B cell (primary cell): Measurements from ENCODE around the gene ALKBH4. TPM values are rescaled to one million over a fixed set of nuclear protein-coding genes. Genes with fewer than 3 reads are reported as not detected.
"Not testable (repeated sequence)": the region's sequence is repeated elsewhere in the genome, so short reads cannot be mapped to it uniquely, and the experiment has no call there.

Experiments used
- ATAC-seq: fragments of 200-7000 bp; cut with Tn5 transposase; one replicate; pipeline ENCODE4 v1.10.0; 2021; ENCODE audit warnings: low read depth, mild to moderate bottlenecking, moderate number of reproducible peaks, moderate library complexity
- CTCF ChIA-PET: fragments of 350-600 bp; sonication (Branson Sonifier 250); formaldehyde crosslinking; loops from one replicate; lab custom pipeline; 2021; ENCODE audit warnings: antibody characterized with exemption, inconsistent platforms; lab: Charles Lee
- POLR2A ChIA-PET: fragments of 350-600 bp; sonication (Branson Sonifier 250); formaldehyde crosslinking; loops from one replicate; lab custom pipeline; 2021; ENCODE audit warnings: antibody characterized with exemption; lab: Charles Lee
- DNase-seq: peaks from one replicate; pipeline ENCODE4 v3.0.0; 2013
- H2AFZ ChIP-seq: 2 replicates; pipeline ENCODE4 v1.6.1; 2012; ENCODE audit warnings: mild to moderate bottlenecking, low read depth, low read length; ENCODE audit not compliant: insufficient read depth, poor library complexity, severe bottlenecking
- H3K27ac ChIP-seq, 2 donors: 1 replicate in 1 of 2; 2 replicates in 1 of 2; pipeline ENCODE4 v1.5.1; 2012 to 2013; ENCODE audit warnings: low read length in 2 of 2, mild to moderate bottlenecking in 2 of 2, moderate library complexity in 1 of 2
- H3K27me3 ChIP-seq, 4 experiments: fragments of 200-600 bp in 1 of 4; sonication (generic) in 1 of 4; replicated peaks in 1 of 4; 1 replicate in 2 of 4; 2 replicates in 2 of 4; pipeline versions ENCODE4 v1.6.1 to v1.7.0; 2013 to 2016; ENCODE audit warnings: low read length in 3 of 4, mild to moderate bottlenecking in 2 of 4, mixed read lengths in 1 of 4, moderate library complexity in 1 of 4; ENCODE audit not compliant: insufficient read depth in 4 of 4, control insufficient read depth in 3 of 4; ENCODE audit errors: control extremely low read depth in 1 of 4
- H3K36me3 ChIP-seq, 2 experiments: replicated peaks in 1 of 2; 1 replicate in 1 of 2; 2 replicates in 1 of 2; pipeline versions ENCODE4 v1.6.1 to v1.7.1; 2013; ENCODE audit warnings: low read length in 1 of 2; ENCODE audit not compliant: insufficient read depth in 2 of 2, control insufficient read depth in 1 of 2; ENCODE audit errors: control extremely low read depth in 1 of 2, extremely low read depth in 1 of 2
- H3K4me1 ChIP-seq, 2 donors: fragments of 200-600 bp in 1 of 2; sonication (generic) in 1 of 2; 1 replicate in 1 of 2; 2 replicates in 1 of 2; pipeline versions ENCODE4 v1.5.1 to v1.6.1; 2013 to 2017; ENCODE audit warnings: low read length in 2 of 2; ENCODE audit not compliant: control insufficient read depth in 2 of 2, insufficient read depth in 2 of 2
- H3K4me2 ChIP-seq: replicated peaks from 2 replicates; pipeline ENCODE3; 2012; ENCODE audit warnings: mild to moderate bottlenecking, low read depth, low read length; ENCODE audit not compliant: poor library complexity, severe bottlenecking
- H3K4me3 ChIP-seq, 5 experiments: fragments of 200-600 bp in 1 of 5; sonication (generic) in 1 of 5; 1 replicate in 3 of 5; 2 replicates in 2 of 5; pipeline versions ENCODE4 v1.5.1 to v1.7.0; 2011 to 2016; ENCODE audit warnings: low read length in 4 of 5, mild to moderate bottlenecking in 4 of 5, low read depth in 2 of 5, control low read depth in 1 of 5, moderate library complexity in 1 of 5; ENCODE audit not compliant: insufficient read depth in 1 of 5; ENCODE audit errors: control extremely low read depth in 1 of 5, extremely low read depth in 1 of 5
- H3K79me2 ChIP-seq: fragments of 200-600 bp; sonication (generic); one replicate; pipeline ENCODE4 v1.6.0; 2016; ENCODE audit warnings: low read length; ENCODE audit not compliant: control insufficient read depth, insufficient read depth
- H3K9ac ChIP-seq: fragments of 200-600 bp; sonication (generic); 2 replicates; pipeline ENCODE4 v1.6.1; 2017; ENCODE audit warnings: mild to moderate bottlenecking, low read length, moderate library complexity
- H3K9me3 ChIP-seq, 3 donors: one replicate each; pipeline versions ENCODE4 v1.6.1 to v1.7.1; 2013; ENCODE audit warnings: low read length in 2 of 3; ENCODE audit not compliant: control insufficient read depth in 2 of 3, insufficient read depth in 1 of 3; ENCODE audit errors: control extremely low read depth in 1 of 3
- H4K20me1 ChIP-seq: 2 replicates; pipeline ENCODE4 v1.6.0; 2012; ENCODE audit warnings: mild to moderate bottlenecking, low read length; ENCODE audit not compliant: insufficient read depth, control insufficient read depth, poor library complexity, severe bottlenecking
- H3K27ac Mint-ChIP-seq: one replicate; pipeline ENCODE4 v1.8.0; 2021; ENCODE audit warnings: mixed read lengths
- H3K27me3 Mint-ChIP-seq: one replicate; pipeline ENCODE4 v1.8.0; 2021; ENCODE audit warnings: mixed read lengths
- H3K4me1 Mint-ChIP-seq: one replicate; pipeline ENCODE4 v1.8.0; 2021; ENCODE audit warnings: mixed read lengths
- H3K4me3 Mint-ChIP-seq: one replicate; pipeline ENCODE4 v1.8.0; 2021; ENCODE audit warnings: mixed read lengths
- H3K9me3 Mint-ChIP-seq: one replicate; pipeline ENCODE4 v1.8.0; 2022; ENCODE audit warnings: mixed read lengths; ENCODE audit not compliant: insufficient read depth
- WGBS: methylation state at CpG from one replicate; pipeline ENCODE4 v1.1.5; 2013; ENCODE audit warnings: missing lambda C conversion rate; ENCODE audit not compliant: insufficient coverage; 5-methylcytosine and 5-hydroxymethylcytosine counted together
- intact Hi-C: fragments of 100-400 bp; cut with micrococcal nuclease; formaldehyde crosslinking; loops from one replicate; pipeline ENCODE4 v1.10.0; 2022
- polyA plus RNA-seq: library from polyadenylated mRNA; depleted of rRNA; stranded (reverse); fragments of >200 nt; gene quantifications from 2 replicates; pipeline ENCODE4 v1.2.3, GENCODE V29; 2012
- total RNA-seq, 2 donors: library from RNA; stranded (reverse); fragments of 120-200 nt in 1 of 2; gene quantifications; 1 replicate in 1 of 2; 2 replicates in 1 of 2; pipeline versions ENCODE4 v1.2.3 to v1.2.4, GENCODE V29; 2013 to 2022

Gene ALKBH4
- total and polyA plus RNA-seq, 2 donors (not counting 1 experiment from before 2014, with no cell fraction given) = 6.2 to 8.6 TPM

- CTCF ChIA-PET, H3K27me3 Mint-ChIP-seq, H3K27ac ChIP-seq, H3K9me3 ChIP-seq, H3K4me1 ChIP-seq, H4K20me1 ChIP-seq, POLR2A ChIA-PET, H3K27me3 ChIP-seq, H3K4me3 ChIP-seq, H3K4me2 ChIP-seq, H3K79me2 ChIP-seq, H3K9me3 Mint-ChIP-seq, H3K9ac ChIP-seq, H3K4me3 Mint-ChIP-seq, H3K36me3 ChIP-seq, H3K4me1 Mint-ChIP-seq, ATAC-seq, H3K27ac Mint-ChIP-seq, intact Hi-C loops, DNase-seq, H2AFZ ChIP-seq: not testable (repeated sequence)
- WGBS = no CpG with 5 or more reads among the region's 10 CpGs
Observed at GRCh38 chr7:102481962-102482361, 17.3 kb upstream of the ALKBH4 start.

GRCh38 chr7:102479982-102480637 lies 15.4 kb upstream of the ALKBH4 start:
- CTCF ChIA-PET, H3K9me3 ChIP-seq, H3K9ac ChIP-seq, POLR2A ChIA-PET, H3K79me2 ChIP-seq, H3K36me3 ChIP-seq, ATAC-seq, H3K9me3 Mint-ChIP-seq, H4K20me1 ChIP-seq, H3K4me1 Mint-ChIP-seq, H3K27ac Mint-ChIP-seq, H3K4me3 Mint-ChIP-seq, H3K27ac ChIP-seq, H3K4me3 ChIP-seq, H2AFZ ChIP-seq, intact Hi-C loops, DNase-seq, H3K4me1 ChIP-seq, H3K27me3 Mint-ChIP-seq, H3K4me2 ChIP-seq, H3K27me3 ChIP-seq: not testable (repeated sequence)
- WGBS = no CpG with 5 or more reads among the region's 11 CpGs

DNA sequence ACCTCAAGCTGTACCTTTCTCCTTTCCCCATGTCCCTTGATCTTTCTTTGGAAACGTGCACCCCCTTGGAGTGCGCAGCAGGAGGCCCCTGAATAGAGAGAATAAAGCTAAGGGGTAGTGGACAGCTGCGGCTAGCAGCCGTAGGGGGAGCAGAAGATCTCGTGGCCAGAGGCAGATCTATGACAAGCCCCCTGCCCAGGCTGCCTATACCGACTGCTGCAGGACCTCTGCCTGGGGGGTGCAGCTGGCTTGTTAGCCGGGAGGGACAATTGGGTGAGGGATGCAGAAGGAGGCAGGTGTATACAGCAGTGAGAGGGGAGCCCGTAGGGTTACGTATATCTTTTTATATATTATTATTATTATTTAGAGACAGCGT lies 14.5 kb upstream of the ALKBH4 start:
- H3K79me2 ChIP-seq, H3K27ac Mint-ChIP-seq, H3K4me2 ChIP-seq, DNase-seq, H3K27me3 Mint-ChIP-seq, H3K4me3 ChIP-seq, H3K4me1 Mint-ChIP-seq, H3K9ac ChIP-seq, intact Hi-C loops, H4K20me1 ChIP-seq, H3K9me3 Mint-ChIP-seq, H2AFZ ChIP-seq, H3K36me3 ChIP-seq, H3K27me3 ChIP-seq, H3K27ac ChIP-seq, H3K9me3 ChIP-seq, CTCF ChIA-PET, H3K4me3 Mint-ChIP-seq, H3K4me1 ChIP-seq: not testable (repeated sequence)
- WGBS = no CpG with 5 or more reads among the region's 10 CpGs
- ATAC-seq = peak; percentile 9
- POLR2A ChIA-PET = interaction anchor here (0.7 kb wide), 1 partner anchor 69 kb away, joined by 3 read pairs; no protein-coding TSS in a partner anchor
